ENCODE data around the gene PKNOX2.

DNA sequence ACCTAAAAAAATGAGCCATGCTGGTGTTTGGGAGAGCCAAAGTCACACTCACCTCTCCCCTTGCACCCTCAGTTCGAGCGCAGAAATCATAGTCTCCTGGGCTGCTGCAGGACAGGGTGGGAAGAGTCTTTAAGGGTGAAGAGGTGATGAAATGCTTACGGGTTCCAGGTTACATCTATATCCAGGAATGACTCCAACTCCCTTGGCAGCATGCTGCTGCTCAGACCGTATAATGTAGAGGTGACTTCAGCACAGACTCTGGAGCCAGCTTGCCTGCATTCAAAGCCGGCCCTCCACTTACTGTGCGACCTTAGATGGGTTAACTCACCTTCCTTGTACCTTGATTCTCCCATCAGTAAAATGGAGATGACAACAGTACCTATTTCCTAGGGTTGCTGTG, 17.3 kb upstream of the PKNOX2 start:
- TF ChIP-seq, protein P1, sequence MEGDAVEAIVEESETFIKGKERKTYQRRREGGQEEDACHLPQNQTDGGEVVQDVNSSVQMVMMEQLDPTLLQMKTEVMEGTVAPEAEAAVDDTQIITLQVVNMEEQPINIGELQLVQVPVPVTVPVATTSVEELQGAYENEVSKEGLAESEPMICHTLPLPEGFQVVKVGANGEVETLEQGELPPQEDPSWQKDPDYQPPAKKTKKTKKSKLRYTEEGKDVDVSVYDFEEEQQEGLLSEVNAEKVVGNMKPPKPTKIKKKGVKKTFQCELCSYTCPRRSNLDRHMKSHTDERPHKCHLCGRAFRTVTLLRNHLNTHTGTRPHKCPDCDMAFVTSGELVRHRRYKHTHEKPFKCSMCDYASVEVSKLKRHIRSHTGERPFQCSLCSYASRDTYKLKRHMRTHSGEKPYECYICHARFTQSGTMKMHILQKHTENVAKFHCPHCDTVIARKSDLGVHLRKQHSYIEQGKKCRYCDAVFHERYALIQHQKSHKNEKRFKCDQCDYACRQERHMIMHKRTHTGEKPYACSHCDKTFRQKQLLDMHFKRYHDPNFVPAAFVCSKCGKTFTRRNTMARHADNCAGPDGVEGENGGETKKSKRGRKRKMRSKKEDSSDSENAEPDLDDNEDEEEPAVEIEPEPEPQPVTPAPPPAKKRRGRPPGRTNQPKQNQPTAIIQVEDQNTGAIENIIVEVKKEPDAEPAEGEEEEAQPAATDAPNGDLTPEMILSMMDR (IDR thresholded peaks at IDR 0.05; ENCODE audit: low read length) = no peak
- no peak for TF ChIP-seq EZH2phosphoT487 (IDR thresholded peaks at IDR 0.05; ENCODE audit: low read length)
- no peak for TF ChIP-seq EZH2 (optimal IDR thresholded peaks at IDR 0.05; ENCODE audit: low read depth, low read length)
